Stimulated activated CD8-positive, alpha-beta memory T cell treated with anti-CD3 and anti-CD28 coated beads, Interleukin-15, amount 100 ng/mL, for 1 hour (primary cell): ENCODE results near the gene SLCO3A1.

Source experiments
- DNase-seq: peaks from one replicate; pipeline ENCODE4 v3.0.0-alpha.2; 2020; ENCODE audit warnings: low read depth

Gene SLCO3A1

GRCh38 chr15:91861223-91861622 lies 7.7 kb downstream of the SLCO3A1 start:
- DNase-seq, result no peak

- no peak for DNase-seq
These were observed 9.5 kb downstream of the SLCO3A1 start for GRCh38 chr15:91862891-91863504.

GRCh38 chr15:91863621-91864255 lies 10.2 kb downstream of the SLCO3A1 start:
- DNase-seq, result no peak

- DNase-seq, result no peak
These were observed 11.2 kb downstream of the SLCO3A1 start for GRCh38 chr15:91864664-91865063.

- no peak for DNase-seq
These were observed 12.0 kb downstream of the SLCO3A1 start for GRCh38 chr15:91865486-91865885.

GRCh38 chr15:91865950-91866349 lies 12.4 kb downstream of the SLCO3A1 start:
- DNase-seq, result no peak

GRCh38 chr15:91866371-91866905 lies 12.9 kb downstream of the SLCO3A1 start:
- no peak for DNase-seq

GRCh38 chr15:91866971-91867372 lies 13.5 kb downstream of the SLCO3A1 start:
- no peak for DNase-seq

GRCh38 chr15:91867581-91868026 lies 14.1 kb downstream of the SLCO3A1 start:
- no peak for DNase-seq

- DNase-seq, result no peak
These were observed 17.5 kb downstream of the SLCO3A1 start for GRCh38 chr15:91870876-91871537.

- no peak for DNase-seq
These were observed 18.3 kb downstream of the SLCO3A1 start for GRCh38 chr15:91871837-91872236.

- DNase-seq, result no peak
These were observed 19.0 kb downstream of the SLCO3A1 start for GRCh38 chr15:91872356-91873137.

GRCh38 chr15:91873138-91873536 lies 19.6 kb downstream of the SLCO3A1 start:
- DNase-seq, result no peak

- DNase-seq, result no peak
These were observed 20.7 kb downstream of the SLCO3A1 start for GRCh38 chr15:91874171-91874570.

GRCh38 chr15:91874992-91875660 lies 21.6 kb downstream of the SLCO3A1 start:
- no peak for DNase-seq

- DNase-seq, result no peak
These were observed 22.7 kb downstream of the SLCO3A1 start for GRCh38 chr15:91876187-91876586.

- no peak for DNase-seq
These were observed 24.9 kb downstream of the SLCO3A1 start for GRCh38 chr15:91878319-91878870.

- no peak for DNase-seq
These were observed 25.6 kb downstream of the SLCO3A1 start for GRCh38 chr15:91879158-91879557.

GRCh38 chr15:91880373-91880772 lies 26.9 kb downstream of the SLCO3A1 start:
- no peak for DNase-seq

- no peak for DNase-seq
These were observed 28.2 kb downstream of the SLCO3A1 start for GRCh38 chr15:91881569-91882297.
